HCT116 (cell line): ENCODE measurements around the gene DCAF8L2. TPM values are rescaled to one million over a fixed set of nuclear protein-coding genes. Genes with fewer than 3 reads are reported as not detected.

ENCODE experiments used
- ATAC-seq: fragments of 200-7000 bp; cut with Tn5 transposase; 2 replicates; pipeline ENCODE4 v1.9.1; 2020; ENCODE audit warnings: mild to moderate bottlenecking, moderate library complexity
- BruUV-seq: library from RNA; stranded (reverse); fragments of 400-500 nt; replicated peaks from 2 replicates; lab custom pipeline; 2021; lab: Mats Ljungman, UMichigan
- CTCF ChIA-PET: fragments of 300-600 bp; sonication (Branson Sonifier 250); formaldehyde crosslinking; loops from one replicate; lab custom pipeline; 2021; ENCODE audit warnings: antibody characterized with exemption; lab: Charles Lee
- POLR2A ChIA-PET: fragments of 300-600, 350-600 bp; sonication (Branson Sonifier 250); formaldehyde crosslinking; loops from one replicate; lab custom pipeline; 2021; ENCODE audit warnings: antibody characterized with exemption; lab: Charles Lee
- RAD21 ChIA-PET, 2 experiments: fragments of 300-600 bp; sonication (Branson Sonifier 250); formaldehyde crosslinking; loops; one replicate each; lab custom pipeline; 2023; ENCODE audit warnings: low total read pairs in 2 of 2; ENCODE audit not compliant: uncharacterized antibody in 2 of 2, unreplicated experiment in 2 of 2, low non-redundant PET in 1 of 2; lab: Charles Lee
- DNase-seq: peaks from one replicate; pipeline ENCODE4 v3.0.0-alpha.2; 2010; ENCODE audit warnings: low read depth, low spot score
- H2AFZ ChIP-seq: fragments of 200-600 bp; shearing (Covaris generic), sonication (generic); 2 replicates; pipeline ENCODE4 v1.6.1; 2017; ENCODE audit warnings: low read depth, mixed run types, mixed read lengths, antibody characterized with exemption, low read length; ENCODE audit not compliant: poor library complexity, severe bottlenecking
- H3K27ac ChIP-seq: 2 replicates; pipeline ENCODE4 v1.5.1; 2012; ENCODE audit warnings: low read depth, low read length
- H3K27me3 ChIP-seq: fragments of 200-600 bp; sonication (generic); 2 replicates; pipeline ENCODE4 v1.6.1; 2016; ENCODE audit warnings: mixed run types, low read length, mixed read lengths; ENCODE audit not compliant: insufficient read depth
- H3K36me3 ChIP-seq, 2 experiments: fragments of 200-500 bp in 1 of 2; fragments of 200-600 bp in 1 of 2; sonication (Bioruptor generic) in 1 of 2; sonication (generic) in 1 of 2; 2 replicates each; pipeline versions ENCODE4 v1.5.1 to v1.6.1; 2014 to 2016; ENCODE audit warnings: low read length in 2 of 2, inconsistent platforms in 1 of 2, mixed read lengths in 1 of 2, mixed run types in 1 of 2; ENCODE audit not compliant: insufficient read depth in 2 of 2, control insufficient read depth in 1 of 2
- H3K4me1 ChIP-seq, 2 experiments: fragments of 200-600 bp in 1 of 2; sonication (generic) in 1 of 2; 2 replicates each; pipeline versions ENCODE4 v1.5.1 to v1.6.1; 2012 to 2017; ENCODE audit warnings: low read length in 2 of 2, inconsistent platforms in 1 of 2, mild to moderate bottlenecking in 1 of 2, mixed read lengths in 1 of 2, mixed run types in 1 of 2, moderate library complexity in 1 of 2; ENCODE audit not compliant: insufficient read depth in 2 of 2, control insufficient read depth in 1 of 2
- H3K4me2 ChIP-seq: fragments of 200-600 bp; sonication (generic); 2 replicates; pipeline ENCODE4 v1.6.1; 2017; ENCODE audit warnings: mixed run types, low read length, mixed read lengths
- H3K4me3 ChIP-seq, 2 experiments: fragments of 200-600 bp in 1 of 2; sonication (generic) in 1 of 2; replicated peaks in 1 of 2; 2 replicates each; pipeline ENCODE4 v1.5.1; 2011 to 2016; ENCODE audit warnings: low read length in 2 of 2, control low read depth in 1 of 2, low read depth in 1 of 2, mild to moderate bottlenecking in 1 of 2, mixed read lengths in 1 of 2, mixed run types in 1 of 2
- H3K79me2 ChIP-seq: fragments of 200-600 bp; sonication (generic); 2 replicates; pipeline ENCODE4 v1.6.1; 2017; ENCODE audit warnings: mild to moderate bottlenecking, mixed run types, low read length, moderate library complexity, mixed read lengths; ENCODE audit not compliant: insufficient read depth
- H3K9ac ChIP-seq: fragments of 200-600 bp; sonication (generic); 2 replicates; pipeline ENCODE4 v1.6.1; 2016; ENCODE audit warnings: low read length, mixed read lengths
- H3K9me2 ChIP-seq: fragments of 200-600 bp; sonication (generic), shearing (Covaris generic); 2 replicates; pipeline ENCODE4 v1.6.1; 2017; ENCODE audit warnings: mixed run types, mild to moderate bottlenecking, moderate library complexity; ENCODE audit not compliant: insufficient read depth
- H3K9me3 ChIP-seq, 2 experiments: fragments of 200-500 bp in 1 of 2; fragments of 200-600 bp in 1 of 2; sonication (Bioruptor generic) in 1 of 2; sonication (generic) in 1 of 2; 2 replicates each; pipeline ENCODE4 v1.6.1; 2014 to 2017; ENCODE audit warnings: low read length in 2 of 2, mixed read lengths in 2 of 2, inconsistent platforms in 1 of 2, low read depth in 1 of 2, mild to moderate bottlenecking in 1 of 2, mixed run types in 1 of 2, moderate library complexity in 1 of 2; ENCODE audit not compliant: control insufficient read depth in 1 of 2, insufficient read depth in 1 of 2
- H4K20me1 ChIP-seq: fragments of 200-600 bp; sonication (generic), shearing (Covaris generic); 2 replicates; pipeline ENCODE4 v1.6.1; 2017; ENCODE audit warnings: mixed run types, mild to moderate bottlenecking, moderate library complexity; ENCODE audit not compliant: insufficient read depth
- CBX3 ChIP-seq: IDR thresholded peaks from 2 replicates; pipeline ENCODE4 v1.6.1; 2012; ENCODE audit warnings: low read depth
- CEBPB ChIP-seq: IDR thresholded peaks from 2 replicates; pipeline ENCODE4 v1.6.1; 2012; ENCODE audit warnings: low read depth
- JUND ChIP-seq: IDR thresholded peaks from 2 replicates; pipeline ENCODE4 v1.6.1; 2012
- POLR2A ChIP-seq: IDR thresholded peaks from 2 replicates; pipeline ENCODE4 v1.7.0; 2011; ENCODE audit warnings: borderline replicate concordance; ENCODE audit not compliant: insufficient read depth, insufficient read length; ENCODE audit errors: extremely low read depth
- POLR2AphosphoS5 ChIP-seq: IDR thresholded peaks from 2 replicates; pipeline ENCODE4 v1.6.1; 2011; ENCODE audit warnings: mild to moderate bottlenecking, low read depth, low read length, moderate library complexity
- TCF7L2 ChIP-seq: IDR thresholded peaks from 2 replicates; pipeline ENCODE4 v1.7.0; 2011; ENCODE audit warnings: borderline replicate concordance, inconsistent platforms; ENCODE audit not compliant: insufficient read depth, insufficient read length; ENCODE audit errors: extremely low read depth
- ZFX ChIP-seq: fragments of 450-650 bp; IDR thresholded peaks from 2 replicates; pipeline ENCODE4 v1.6.1; 2017
- intact Hi-C: fragments of 100-400 bp; cut with micrococcal nuclease; formaldehyde crosslinking; loops from 2 replicates; pipeline ENCODE4 v1.10.0; 2022
- total RNA-seq: library from RNA; stranded (reverse); gene quantifications from one replicate; pipeline ENCODE4 v1.2.1, GENCODE V29; 2021; ENCODE audit not compliant: unreplicated experiment
- TF ChIP-seq, protein P1 (sequence below): IDR thresholded peaks from 2 replicates; pipeline ENCODE4 v1.6.1; 2011; ENCODE audit warnings: mild to moderate bottlenecking, low read length, moderate library complexity; ENCODE audit not compliant: insufficient replicate concordance; ENCODE audit errors: extremely low read depth
- TF ChIP-seq, protein P2 (sequence below): IDR thresholded peaks from 2 replicates; pipeline ENCODE4 v1.6.1; 2012; ENCODE audit warnings: low read depth

DCAF8L2 gene
- total RNA-seq, 1 experiment from 2014 or later: not detected

DNA sequence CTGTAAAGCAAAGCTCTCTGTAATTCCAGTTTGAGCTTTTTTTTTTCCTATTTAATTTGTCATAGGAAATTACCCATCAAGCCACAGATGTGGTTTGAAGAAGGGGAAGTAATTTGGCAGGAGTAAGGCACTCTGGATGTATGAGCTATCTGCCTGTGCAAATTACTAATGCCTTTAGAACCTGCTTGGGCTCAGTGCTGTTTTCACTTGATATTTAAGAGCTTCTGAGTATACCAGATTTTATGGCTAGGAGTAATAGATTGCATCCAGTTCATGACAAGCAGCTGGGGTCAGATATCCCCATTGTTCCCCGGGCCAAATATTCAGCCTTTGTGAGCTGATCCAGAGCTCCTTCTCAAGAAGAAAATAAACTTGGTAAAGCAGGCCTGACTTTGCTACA, 89.1 kb downstream of the DCAF8L2 start:
- ChIA-PET CTCF (no interaction called here), RAD21 (no interaction called here), POLR2A (no interaction called here)
- no peaks in the 10 kb centered on the region for H3K9me2 ChIP-seq
- H3K4me1 ChIP-seq: no peaks in the 10 kb centered on the region
- no peaks in the 10 kb centered on the region for H3K27me3 ChIP-seq
- H3K27ac ChIP-seq: no peak overlapping the region
- no TSS peak for BruUV-seq
- H3K4me3 ChIP-seq: no peak overlapping the region
- H3K36me3 ChIP-seq: no peaks in the 10 kb centered on the region
- TF ChIP-seq CEBPB (no peak), POLR2AphosphoS5 (no peak), JUND (no peak), TCF7L2 (no peak), CBX3 (no peak), ZFX (no peak), POLR2A (no peak)
- TF ChIP-seq, protein P1, sequence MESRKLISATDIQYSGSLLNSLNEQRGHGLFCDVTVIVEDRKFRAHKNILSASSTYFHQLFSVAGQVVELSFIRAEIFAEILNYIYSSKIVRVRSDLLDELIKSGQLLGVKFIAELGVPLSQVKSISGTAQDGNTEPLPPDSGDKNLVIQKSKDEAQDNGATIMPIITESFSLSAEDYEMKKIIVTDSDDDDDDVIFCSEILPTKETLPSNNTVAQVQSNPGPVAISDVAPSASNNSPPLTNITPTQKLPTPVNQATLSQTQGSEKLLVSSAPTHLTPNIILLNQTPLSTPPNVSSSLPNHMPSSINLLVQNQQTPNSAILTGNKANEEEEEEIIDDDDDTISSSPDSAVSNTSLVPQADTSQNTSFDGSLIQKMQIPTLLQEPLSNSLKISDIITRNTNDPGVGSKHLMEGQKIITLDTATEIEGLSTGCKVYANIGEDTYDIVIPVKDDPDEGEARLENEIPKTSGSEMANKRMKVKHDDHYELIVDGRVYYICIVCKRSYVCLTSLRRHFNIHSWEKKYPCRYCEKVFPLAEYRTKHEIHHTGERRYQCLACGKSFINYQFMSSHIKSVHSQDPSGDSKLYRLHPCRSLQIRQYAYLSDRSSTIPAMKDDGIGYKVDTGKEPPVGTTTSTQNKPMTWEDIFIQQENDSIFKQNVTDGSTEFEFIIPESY: no peak
- TF ChIP-seq, protein P2, sequence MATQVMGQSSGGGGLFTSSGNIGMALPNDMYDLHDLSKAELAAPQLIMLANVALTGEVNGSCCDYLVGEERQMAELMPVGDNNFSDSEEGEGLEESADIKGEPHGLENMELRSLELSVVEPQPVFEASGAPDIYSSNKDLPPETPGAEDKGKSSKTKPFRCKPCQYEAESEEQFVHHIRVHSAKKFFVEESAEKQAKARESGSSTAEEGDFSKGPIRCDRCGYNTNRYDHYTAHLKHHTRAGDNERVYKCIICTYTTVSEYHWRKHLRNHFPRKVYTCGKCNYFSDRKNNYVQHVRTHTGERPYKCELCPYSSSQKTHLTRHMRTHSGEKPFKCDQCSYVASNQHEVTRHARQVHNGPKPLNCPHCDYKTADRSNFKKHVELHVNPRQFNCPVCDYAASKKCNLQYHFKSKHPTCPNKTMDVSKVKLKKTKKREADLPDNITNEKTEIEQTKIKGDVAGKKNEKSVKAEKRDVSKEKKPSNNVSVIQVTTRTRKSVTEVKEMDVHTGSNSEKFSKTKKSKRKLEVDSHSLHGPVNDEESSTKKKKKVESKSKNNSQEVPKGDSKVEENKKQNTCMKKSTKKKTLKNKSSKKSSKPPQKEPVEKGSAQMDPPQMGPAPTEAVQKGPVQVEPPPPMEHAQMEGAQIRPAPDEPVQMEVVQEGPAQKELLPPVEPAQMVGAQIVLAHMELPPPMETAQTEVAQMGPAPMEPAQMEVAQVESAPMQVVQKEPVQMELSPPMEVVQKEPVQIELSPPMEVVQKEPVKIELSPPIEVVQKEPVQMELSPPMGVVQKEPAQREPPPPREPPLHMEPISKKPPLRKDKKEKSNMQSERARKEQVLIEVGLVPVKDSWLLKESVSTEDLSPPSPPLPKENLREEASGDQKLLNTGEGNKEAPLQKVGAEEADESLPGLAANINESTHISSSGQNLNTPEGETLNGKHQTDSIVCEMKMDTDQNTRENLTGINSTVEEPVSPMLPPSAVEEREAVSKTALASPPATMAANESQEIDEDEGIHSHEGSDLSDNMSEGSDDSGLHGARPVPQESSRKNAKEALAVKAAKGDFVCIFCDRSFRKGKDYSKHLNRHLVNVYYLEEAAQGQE: no peak
- no peaks in the 10 kb centered on the region for H4K20me1 ChIP-seq
- no peaks in the 10 kb centered on the region for H3K9me3 ChIP-seq
- H3K9ac ChIP-seq: no peak overlapping the region
- no peak overlapping the region for H3K4me2 ChIP-seq
- DNase-seq: no peak
- H2AFZ ChIP-seq: no peak overlapping the region
- ATAC-seq: no peak
- intact Hi-C loops: no loop called here
- H3K79me2 ChIP-seq: no peaks in the 10 kb centered on the region
